Thyroid gland (tissue), 4 donors: ENCODE data around the gene SP1. TPM values are rescaled to one million over a fixed set of nuclear protein-coding genes. Genes with fewer than 3 reads are reported as not detected.
A peak's percentile ranks its signal among the peaks of the same experiment; 100 is the strongest.
"Not testable (repeated sequence)": the region's sequence is repeated elsewhere in the genome, so short reads cannot be mapped to it uniquely, and the experiment has no call there.

ENCODE experiments used
- DNase-seq, 2 donors: peaks; one replicate each; pipeline ENCODE4 v3.0.0-alpha.2; 2019
- H3K27ac ChIP-seq, 3 donors: fragments of 200-600 bp; sonication (generic); 1 replicate in 2 of 3; 2 replicates in 1 of 3; pipeline ENCODE4 v1.5.1; 2016 to 2019; ENCODE audit warnings: mild to moderate bottlenecking in 1 of 3, moderate library complexity in 1 of 3
- H3K27me3 ChIP-seq: fragments of 200-600 bp; sonication (generic); one replicate; pipeline ENCODE4 v1.5.1; 2019
- H3K36me3 ChIP-seq, 2 donors: fragments of 200-600 bp; sonication (generic); one replicate each; pipeline ENCODE4 v1.5.1; 2016 to 2019
- H3K4me1 ChIP-seq, 2 donors: fragments of 200-600 bp; sonication (generic); one replicate each; pipeline ENCODE4 v1.5.1; 2017 to 2019
- H3K4me3 ChIP-seq, 3 donors: fragments of 200-600 bp; sonication (generic); replicated peaks in 1 of 3; 1 replicate in 2 of 3; 2 replicates in 1 of 3; pipeline ENCODE4 v1.5.1; 2016; ENCODE audit warnings: mild to moderate bottlenecking in 1 of 3
- H3K9me3 ChIP-seq: fragments of 200-600 bp; sonication (generic); one replicate; pipeline ENCODE4 v1.5.1; 2017
- POLR2A ChIP-seq, 2 donors: fragments of 450-650 bp; IDR thresholded peaks; one replicate each; pipeline ENCODE4 v1.6.1; 2017; ENCODE audit warnings: antibody characterized with exemption in 2 of 2, mild to moderate bottlenecking in 2 of 2, moderate library complexity in 1 of 2
- WGBS, 2 donors: methylation state at CpG; one replicate each; pipeline ENCODE4 v1.1.5; 2017; 5-methylcytosine and 5-hydroxymethylcytosine counted together
- intact Hi-C: fragments of 100-400 bp; cut with DNase I; formaldehyde crosslinking; loops from one replicate; pipeline ENCODE4 v1.15.1; 2023
- total RNA-seq, 4 donors: library from RNA; depleted of rRNA; stranded (reverse); fragments of >200 nt; gene quantifications; one replicate each; pipeline ENCODE4 v1.2.3, GENCODE V29; 2016
- TF ChIP-seq, protein P1 (sequence below), 6 experiments: fragments of 200-600 bp in 3 of 6; fragments of 450-650 bp in 3 of 6; sonication (generic) in 3 of 6; IDR thresholded peaks; one replicate each; pipeline ENCODE4 v1.5.1; 2016 to 2019; ENCODE audit warnings: antibody characterized with exemption in 6 of 6, mild to moderate bottlenecking in 2 of 6, inconsistent platforms in 1 of 6, moderate library complexity in 1 of 6

SP1 gene
- total RNA-seq, 4 donors from 2014 or later, result 55.9 to 73.1 (median 67.7) TPM

- peak; percentile 99 to 100 for DNase-seq
- H3K27ac ChIP-seq, result peak within 1 kb of the TSS; percentile 85 to 94 (median 91)
- no peaks in the 10 kb centered on the region for H3K27me3 ChIP-seq
- peaks cover 3 to 6% of the 10 kb centered on the region in 2 donors for H3K36me3 ChIP-seq
- TF ChIP-seq, protein P1, sequence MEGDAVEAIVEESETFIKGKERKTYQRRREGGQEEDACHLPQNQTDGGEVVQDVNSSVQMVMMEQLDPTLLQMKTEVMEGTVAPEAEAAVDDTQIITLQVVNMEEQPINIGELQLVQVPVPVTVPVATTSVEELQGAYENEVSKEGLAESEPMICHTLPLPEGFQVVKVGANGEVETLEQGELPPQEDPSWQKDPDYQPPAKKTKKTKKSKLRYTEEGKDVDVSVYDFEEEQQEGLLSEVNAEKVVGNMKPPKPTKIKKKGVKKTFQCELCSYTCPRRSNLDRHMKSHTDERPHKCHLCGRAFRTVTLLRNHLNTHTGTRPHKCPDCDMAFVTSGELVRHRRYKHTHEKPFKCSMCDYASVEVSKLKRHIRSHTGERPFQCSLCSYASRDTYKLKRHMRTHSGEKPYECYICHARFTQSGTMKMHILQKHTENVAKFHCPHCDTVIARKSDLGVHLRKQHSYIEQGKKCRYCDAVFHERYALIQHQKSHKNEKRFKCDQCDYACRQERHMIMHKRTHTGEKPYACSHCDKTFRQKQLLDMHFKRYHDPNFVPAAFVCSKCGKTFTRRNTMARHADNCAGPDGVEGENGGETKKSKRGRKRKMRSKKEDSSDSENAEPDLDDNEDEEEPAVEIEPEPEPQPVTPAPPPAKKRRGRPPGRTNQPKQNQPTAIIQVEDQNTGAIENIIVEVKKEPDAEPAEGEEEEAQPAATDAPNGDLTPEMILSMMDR (IDR thresholded peaks at IDR 0.05), result no peak
- TF ChIP-seq POLR2A (IDR thresholded peaks at IDR 0.05), result peak; percentile 73 to 96
- H3K4me1 ChIP-seq, result peaks cover 12 to 36% of the 10 kb centered on the region in 2 donors
- WGBS, 2 donors, result 2% methylated on average over 28 to 30 of the region's 31 CpGs
- intact Hi-C loops, result no loop called here
- H3K4me3 ChIP-seq, result peak within 1 kb of the TSS; percentile 27 to 66 (median 31)
- no peaks in the 10 kb centered on the region for H3K9me3 ChIP-seq
Observed at GRCh38 chr12:53441040-53441833, 61.3 kb downstream of the SP1 start, which contains the start of gene PRR13. Gene PRR13 (plus strand): TSS chr12:53441734. CDS start chr12:53442715, 981 bp downstream.

DNA sequence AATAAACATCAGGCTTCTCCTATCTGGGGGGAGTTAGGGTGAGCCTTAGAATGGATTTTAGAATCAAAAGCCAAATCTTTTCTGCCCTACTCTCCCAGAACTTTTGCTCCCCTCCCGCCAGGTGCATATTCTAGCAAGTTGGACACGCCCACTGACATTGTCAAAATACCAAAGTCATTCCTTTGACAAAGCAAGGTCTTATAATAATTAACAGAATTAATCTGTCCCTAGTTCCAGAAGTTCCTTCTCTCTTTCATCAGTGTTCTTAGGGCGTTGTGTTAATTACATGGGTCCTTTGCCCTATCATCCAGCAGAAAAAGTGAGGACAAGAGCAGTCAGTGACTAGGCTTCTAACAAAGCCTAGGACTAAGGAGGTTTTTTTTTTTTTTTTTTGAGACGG, 64.0 kb downstream of the SP1 start:
- Histone ChIP-seq H3K4me3 (no peak overlapping the region), H3K27me3 (no peaks in the 10 kb centered on the region), H3K27ac (no peak overlapping the region), H3K4me1 (peaks cover 10 to 26% of the 10 kb centered on the region in 2 donors), H3K9me3 (no peaks in the 10 kb centered on the region), H3K36me3 (peaks cover 6 to 9% of the 10 kb centered on the region in 2 donors)
- DNase-seq, result no peak
- intact Hi-C loops, result no loop called here
- WGBS, 2 donors, result 98 to 99% methylated on average over 4 of the region's 4 CpGs
- TF ChIP-seq, protein P1 (IDR thresholded peaks at IDR 0.05), result no peak
- no peak for TF ChIP-seq POLR2A (IDR thresholded peaks at IDR 0.05)

GRCh38 chr12:53444593-53445325, 64.8 kb downstream of the SP1 start:
- H3K4me1 ChIP-seq, result peaks cover 10 to 26% of the 10 kb centered on the region in 2 donors
- 93% methylated on average over 10 to 11 of the region's 11 CpGs for WGBS, 2 donors
- DNase-seq, H3K4me3 ChIP-seq, H3K36me3 ChIP-seq, intact Hi-C loops, H3K27ac ChIP-seq, H3K27me3 ChIP-seq, H3K9me3 ChIP-seq: not testable (repeated sequence)

DNA sequence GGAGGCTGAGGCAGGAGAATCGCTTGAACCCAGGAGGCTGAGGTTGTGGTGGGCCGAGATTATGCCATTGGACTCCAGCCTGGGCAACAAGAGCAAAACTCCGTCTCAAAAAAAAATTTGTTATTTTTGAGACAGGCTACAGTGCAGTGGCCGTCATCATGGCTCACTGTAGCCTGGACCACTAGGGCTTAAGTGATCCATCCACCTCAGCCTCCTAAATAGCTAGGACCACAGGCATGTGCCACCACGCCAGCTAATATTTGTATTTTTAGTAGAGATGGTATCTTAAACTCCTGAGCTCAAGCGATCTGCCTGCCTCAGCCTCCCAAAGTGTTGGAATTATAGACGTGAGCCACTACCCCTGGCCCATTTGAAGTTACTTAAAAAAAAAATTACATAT, 71.0 kb downstream of the SP1 start:
- no peak for DNase-seq
- no peaks in the 10 kb centered on the region for H3K27me3 ChIP-seq
- H3K36me3 ChIP-seq, result peaks cover 14 to 22% of the 10 kb centered on the region in 2 donors
- 89 to 91% methylated on average over 7 of the region's 7 CpGs for WGBS, 2 donors
- H3K4me3 ChIP-seq, result no peak overlapping the region
- no peak for TF ChIP-seq POLR2A (IDR thresholded peaks at IDR 0.05)
- peaks cover 13 to 21% of the 10 kb centered on the region in 2 donors for H3K4me1 ChIP-seq
- no peaks in the 10 kb centered on the region for H3K9me3 ChIP-seq
- intact Hi-C loops, result no loop called here
- no peak overlapping the region for H3K27ac ChIP-seq

DNA sequence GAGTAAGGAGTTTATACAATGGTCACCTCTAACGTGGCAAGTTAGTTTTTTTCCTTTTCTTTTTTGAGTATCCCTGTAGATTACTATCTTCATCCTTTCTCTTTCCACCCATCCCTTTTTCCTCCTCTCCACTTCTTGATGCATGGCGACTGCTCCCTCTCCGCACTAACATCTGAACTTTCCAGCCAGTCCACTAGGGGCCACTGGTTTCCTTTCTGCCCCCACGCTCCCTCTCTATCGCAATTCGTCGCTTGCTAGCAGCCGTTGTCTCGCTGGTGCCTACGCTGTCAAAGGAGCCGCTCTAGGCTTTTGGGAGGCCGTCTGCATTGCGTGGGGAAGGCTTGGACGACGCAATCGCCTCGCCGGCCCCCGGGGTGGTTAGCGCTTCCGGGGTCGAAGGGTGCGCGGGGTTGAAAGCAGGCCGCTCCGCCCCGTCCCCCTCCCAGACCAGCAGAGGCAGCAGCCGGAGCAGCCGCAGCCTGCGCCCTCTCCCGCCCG, 71.7 kb downstream of the SP1 start, which contains the start of gene PCBP2:
Gene PCBP2 (plus strand): TSS at position 442 of the 498 bp plus-strand sequence. CDS start 2,699 bp downstream, outside the sequence.
- peak; percentile 98 to 99 for DNase-seq
- H3K27me3 ChIP-seq, result no peaks in the 10 kb centered on the region
- WGBS, 2 donors, result 1% methylated on average over 13 to 27 of the region's 32 CpGs
- H3K36me3 ChIP-seq, result peaks cover 22 to 30% of the 10 kb centered on the region in 2 donors
- intact Hi-C loops, result no loop called here
- H3K4me1 ChIP-seq, result peaks cover 13 to 21% of the 10 kb centered on the region in 2 donors
- peak within 1 kb of the TSS; percentile 29 to 93 (median 91) for H3K4me3 ChIP-seq
- peak within 1 kb of the TSS; percentile 99 for H3K27ac ChIP-seq
- H3K9me3 ChIP-seq, result no peaks in the 10 kb centered on the region
- TF ChIP-seq, protein P1 (IDR thresholded peaks at IDR 0.05), result peak; percentile 36 to 99 (median 90)
- TF ChIP-seq POLR2A (IDR thresholded peaks at IDR 0.05), result peak in 1 of 2 donors; percentile 90
